HEK293T (cell line): ENCODE results near the gene CTNNA3.

ENCODE experiments used
- CTCF ChIA-PET: fragments of 350-600 bp; formaldehyde crosslinking; extraction: SDS; loops from one replicate; lab custom pipeline; 2021; ENCODE audit warnings: antibody characterized with exemption, inconsistent platforms; lab: Yijun Ruan, JAX
- POLR2A ChIA-PET: fragments of 350-600 bp; formaldehyde crosslinking; extraction: SDS; loops from one replicate; lab custom pipeline; 2020; ENCODE audit warnings: antibody characterized with exemption, inconsistent platforms; lab: Yijun Ruan, JAX
- DNase-seq: peaks from one replicate; pipeline ENCODE4 v3.0.0; 2012; ENCODE audit warnings: mixed read lengths; ENCODE audit errors: extremely low spot score
- ARNT ChIP-seq: fragments of 450-650 bp; IDR thresholded peaks from 2 replicates; pipeline ENCODE4 v1.6.1; 2017; ENCODE audit warnings: mild to moderate bottlenecking
- BHLHE40 ChIP-seq: fragments of 450-650 bp; IDR thresholded peaks from 2 replicates; pipeline ENCODE4 v1.6.1; 2016; ENCODE audit warnings: mild to moderate bottlenecking, moderate library complexity, borderline replicate concordance
- CTBP1 ChIP-seq: fragments of 450-650 bp; IDR thresholded peaks from 2 replicates; pipeline ENCODE4 v1.6.1; 2016; ENCODE audit warnings: borderline replicate concordance
- ELF4 ChIP-seq: fragments of 450-650 bp; IDR thresholded peaks from 2 replicates; pipeline ENCODE4 v1.6.1; 2017; ENCODE audit warnings: antibody characterized with exemption
- FOXA1 ChIP-seq: fragments of 450-650 bp; IDR thresholded peaks from 2 replicates; pipeline ENCODE4 v1.6.1; 2016; ENCODE audit warnings: mild to moderate bottlenecking
- FOXK2 ChIP-seq: fragments of 450-650 bp; IDR thresholded peaks from 2 replicates; pipeline ENCODE4 v1.6.1; 2016; ENCODE audit warnings: mild to moderate bottlenecking
- FOXM1 ChIP-seq: fragments of 450-650 bp; IDR thresholded peaks from 2 replicates; pipeline ENCODE4 v1.6.1; 2017; ENCODE audit warnings: mild to moderate bottlenecking, borderline replicate concordance
- HDGF ChIP-seq: fragments of 450-650 bp; IDR thresholded peaks from 2 replicates; pipeline ENCODE4 v1.6.1; 2017; ENCODE audit warnings: antibody characterized with exemption, borderline replicate concordance
- L3MBTL2 ChIP-seq: fragments of 450-650 bp; conservative IDR thresholded peaks from 2 replicates; pipeline ENCODE4 v1.6.1; 2016; ENCODE audit warnings: mild to moderate bottlenecking
- LEF1 ChIP-seq: fragments of 450-650 bp; IDR thresholded peaks from 2 replicates; pipeline ENCODE4 v1.6.1; 2017; ENCODE audit warnings: mild to moderate bottlenecking, borderline replicate concordance
- NFRKB ChIP-seq: fragments of 450-650 bp; IDR thresholded peaks from 2 replicates; pipeline ENCODE4 v1.6.1; 2016; ENCODE audit warnings: mild to moderate bottlenecking, moderate library complexity
- SP1 ChIP-seq: fragments of 450-650 bp; IDR thresholded peaks from 2 replicates; pipeline ENCODE4 v1.6.1; 2017
- SUZ12 ChIP-seq: fragments of 450-650 bp; IDR thresholded peaks from 2 replicates; pipeline ENCODE4 v1.6.1; 2016; ENCODE audit warnings: mild to moderate bottlenecking
- TARDBP ChIP-seq: fragments of 450-650 bp; IDR thresholded peaks from 2 replicates; pipeline ENCODE4 v1.6.1; 2016
- ZNF384 ChIP-seq: fragments of 450-650 bp; IDR thresholded peaks from 2 replicates; pipeline ENCODE4 v1.6.1; 2016
- TF ChIP-seq, protein P1 (sequence below): fragments of 450-650 bp; IDR thresholded peaks from 2 replicates; pipeline ENCODE4 v1.6.1; 2016

The CTNNA3 gene

DNA sequence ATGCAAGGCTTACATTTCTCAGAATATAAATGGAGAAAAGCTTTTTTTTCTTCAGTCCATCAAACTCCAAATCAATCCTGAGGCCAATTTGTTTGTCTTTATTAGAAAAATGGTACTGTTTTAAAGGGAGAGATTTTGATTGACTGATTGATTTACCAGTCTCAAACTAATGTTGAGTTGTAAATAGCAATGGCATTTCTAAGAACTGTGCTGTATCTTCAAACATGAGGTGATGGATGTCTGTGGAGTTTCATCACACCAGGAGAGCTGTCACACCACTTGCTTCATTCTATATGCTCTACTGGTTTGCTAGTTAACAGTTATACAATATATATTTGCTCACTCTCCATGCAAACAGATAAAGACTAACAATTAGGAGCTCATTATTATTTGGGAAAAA lies 809.1 kb downstream of the CTNNA3 start:
- CTCF ChIA-PET = no interaction called here
- DNase-seq = no peak

DNA sequence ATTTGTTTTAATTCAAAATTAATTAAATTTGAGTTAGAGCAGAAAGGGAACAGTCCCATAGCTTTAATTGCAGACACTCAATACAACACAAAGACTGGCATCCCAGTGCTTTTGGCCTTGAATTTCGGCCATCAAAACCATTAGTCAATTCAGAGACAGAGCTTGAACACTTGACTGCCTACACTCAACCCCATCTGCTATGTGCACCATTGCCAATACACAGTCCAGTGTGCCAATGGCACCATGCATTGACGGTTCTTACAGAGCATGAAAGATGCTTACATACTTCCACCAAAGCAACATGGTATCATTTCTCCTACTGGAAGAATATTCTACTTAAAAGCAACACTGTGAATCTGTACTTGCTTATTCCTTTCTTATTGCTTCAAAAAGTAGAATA lies 813.7 kb downstream of the CTNNA3 start:
- ChIA-PET POLR2A (no interaction called here), CTCF (no interaction called here)
- no peak for TF ChIP-seq CTBP1
- no peak for TF ChIP-seq HDGF
- no peak for TF ChIP-seq FOXA1
- no peak for TF ChIP-seq TARDBP
- TF ChIP-seq FOXK2 = no peak
- TF ChIP-seq ARNT = no peak
- no peak for TF ChIP-seq BHLHE40
- TF ChIP-seq SP1 = no peak
- no peak for TF ChIP-seq L3MBTL2
- TF ChIP-seq, protein P1, sequence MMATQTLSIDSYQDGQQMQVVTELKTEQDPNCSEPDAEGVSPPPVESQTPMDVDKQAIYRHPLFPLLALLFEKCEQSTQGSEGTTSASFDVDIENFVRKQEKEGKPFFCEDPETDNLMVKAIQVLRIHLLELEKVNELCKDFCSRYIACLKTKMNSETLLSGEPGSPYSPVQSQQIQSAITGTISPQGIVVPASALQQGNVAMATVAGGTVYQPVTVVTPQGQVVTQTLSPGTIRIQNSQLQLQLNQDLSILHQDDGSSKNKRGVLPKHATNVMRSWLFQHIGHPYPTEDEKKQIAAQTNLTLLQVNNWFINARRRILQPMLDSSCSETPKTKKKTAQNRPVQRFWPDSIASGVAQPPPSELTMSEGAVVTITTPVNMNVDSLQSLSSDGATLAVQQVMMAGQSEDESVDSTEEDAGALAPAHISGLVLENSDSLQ = no peak
- TF ChIP-seq LEF1 = no peak
- TF ChIP-seq ELF4 = no peak
- no peak for TF ChIP-seq NFRKB
- no peak for DNase-seq

More for the DNA sequence above, 809.1 kb downstream of the CTNNA3 start:
- TF ChIP-seq TARDBP (no peak), BHLHE40 (no peak), HDGF (no peak), L3MBTL2 (no peak), NFRKB (no peak), SP1 (no peak), ELF4 (no peak), ZNF384 (no peak)
- TF ChIP-seq, protein P1 = no peak
- POLR2A ChIA-PET = no interaction called here

DNA sequence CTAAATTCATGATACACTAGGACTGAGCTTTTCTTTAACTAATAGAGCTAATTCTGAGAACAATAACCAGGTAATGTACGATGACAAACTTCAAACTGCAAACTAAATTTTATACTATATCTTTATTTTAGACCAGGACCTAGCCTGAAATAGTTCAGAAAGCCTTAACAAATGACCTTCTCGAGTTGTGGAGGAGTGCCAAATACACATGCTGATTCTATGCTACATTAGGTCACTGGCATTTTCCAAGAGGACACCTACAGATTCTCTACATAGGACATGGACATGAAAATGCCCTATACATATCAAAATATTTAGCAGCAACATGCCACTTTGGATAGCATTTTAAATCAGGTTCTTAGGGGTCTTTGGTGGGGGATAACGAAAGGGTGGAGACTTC lies 814.2 kb downstream of the CTNNA3 start:
- CTCF ChIA-PET = no interaction called here
- POLR2A ChIA-PET = no interaction called here

DNA sequence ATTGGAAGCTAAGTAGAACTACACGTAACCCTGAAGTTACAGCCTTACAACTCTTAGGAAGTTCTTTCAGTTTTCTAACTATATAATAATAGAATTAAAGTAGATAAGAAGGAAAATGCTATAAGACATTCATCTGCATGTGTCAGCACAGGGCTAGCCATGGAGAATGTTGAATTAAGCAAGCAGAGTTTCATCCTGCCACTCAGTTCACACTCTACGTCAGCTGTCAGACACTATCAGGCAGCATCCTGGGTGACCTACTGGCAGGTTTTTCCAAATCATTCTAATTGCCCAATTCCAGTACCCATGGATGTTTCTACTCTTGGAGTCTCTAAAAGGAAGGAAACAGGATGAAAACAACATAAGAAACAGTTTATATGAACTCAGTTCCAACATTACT lies 815.2 kb downstream of the CTNNA3 start:
- POLR2A ChIA-PET = no interaction called here
- CTCF ChIA-PET = no interaction called here

More for the DNA sequence above, 814.2 kb downstream of the CTNNA3 start:
- no peak for DNase-seq
- TF ChIP-seq FOXM1 (no peak), HDGF (no peak), CTBP1 (no peak)

DNA sequence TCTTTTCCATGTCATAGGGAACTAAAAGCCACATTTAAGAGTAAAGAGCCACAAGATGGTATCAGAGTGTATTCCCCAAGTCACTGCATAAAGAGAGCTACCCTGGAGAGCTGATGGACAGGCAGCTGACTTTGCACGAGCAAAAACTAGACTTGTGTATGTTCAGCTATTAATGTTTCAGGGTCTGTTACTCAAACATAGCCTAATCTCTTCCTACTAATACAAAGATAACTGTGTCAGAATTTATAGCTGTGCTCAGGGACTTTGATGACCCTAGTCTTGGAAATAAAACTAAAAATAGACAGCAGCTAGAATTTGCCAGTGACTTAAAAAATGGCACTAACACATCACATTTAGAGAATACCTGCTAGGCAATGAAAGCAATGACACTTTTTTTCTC lies 815.7 kb downstream of the CTNNA3 start:
- no peak for DNase-seq
- ChIA-PET POLR2A (no interaction called here), CTCF (no interaction called here)
- TF ChIP-seq CTBP1 (no peak), ELF4 (no peak), SP1 (no peak), BHLHE40 (no peak), FOXA1 (no peak), HDGF (no peak), NFRKB (no peak), SUZ12 (no peak), TARDBP (no peak), FOXK2 (no peak), LEF1 (no peak)
- TF ChIP-seq, protein P1 = no peak

More for the DNA sequence above, 815.2 kb downstream of the CTNNA3 start:
- no peak for DNase-seq
- TF ChIP-seq HDGF = no peak
- TF ChIP-seq SUZ12 = no peak
- TF ChIP-seq, protein P1 = no peak
- TF ChIP-seq CTBP1 = no peak
- TF ChIP-seq BHLHE40 = no peak
- TF ChIP-seq FOXA1 = no peak
- TF ChIP-seq FOXK2 = no peak
- no peak for TF ChIP-seq ELF4
- no peak for TF ChIP-seq SP1
- TF ChIP-seq FOXM1 = no peak
- no peak for TF ChIP-seq L3MBTL2
- TF ChIP-seq LEF1 = no peak
- TF ChIP-seq ZNF384 = no peak
- no peak for TF ChIP-seq ARNT
- TF ChIP-seq TARDBP = no peak
- no peak for TF ChIP-seq NFRKB

DNA sequence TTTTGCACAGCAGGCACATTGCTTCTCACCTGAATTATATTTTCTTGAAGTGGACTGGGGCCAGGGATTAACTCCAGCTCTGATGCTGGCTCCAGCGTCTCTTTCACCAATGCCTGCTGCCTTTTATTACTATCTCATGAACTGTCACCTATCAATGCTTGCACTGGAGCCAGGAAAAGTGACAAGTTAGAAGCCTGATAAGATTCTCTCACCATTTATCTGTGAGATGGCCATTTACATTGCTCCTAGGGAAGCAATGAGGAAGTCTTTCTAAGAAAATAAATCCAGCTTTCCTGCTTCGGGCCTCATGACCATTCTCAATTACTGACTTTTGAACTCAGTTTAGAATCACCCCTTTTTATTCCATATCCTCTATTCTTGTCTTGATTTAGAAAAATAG lies 818.6 kb downstream of the CTNNA3 start:
- CTCF ChIA-PET = no interaction called here
- DNase-seq = no peak
- TF ChIP-seq BHLHE40 (no peak), HDGF (no peak), FOXM1 (no peak), FOXA1 (no peak), SP1 (no peak), TARDBP (no peak), FOXK2 (no peak), NFRKB (no peak), LEF1 (no peak), ARNT (no peak), ELF4 (no peak), ZNF384 (no peak), L3MBTL2 (no peak), CTBP1 (no peak), SUZ12 (no peak)
- TF ChIP-seq, protein P1 = no peak
- POLR2A ChIA-PET = no interaction called here
